Caco-2 (cell line): ENCODE data around the gene ETV7. TPM values are rescaled to one million over a fixed set of nuclear protein-coding genes. Genes with fewer than 3 reads are reported as not detected.
"Not testable (repeated sequence)": the region's sequence is repeated elsewhere in the genome, so short reads cannot be mapped to it uniquely, and the experiment has no call there.

Experiments used
- BruUV-seq: library from RNA; stranded (reverse); fragments of 400-500 nt; replicated peaks from 2 replicates; lab custom pipeline; 2021; lab: Mats Ljungman, UMichigan
- CTCF ChIA-PET: fragments of 300-600 bp; sonication (Branson Sonifier 250); formaldehyde crosslinking; loops from one replicate; lab custom pipeline; 2022; ENCODE audit warnings: antibody characterized with exemption; lab: Charles Lee
- POLR2A ChIA-PET: fragments of 300-600 bp; sonication (Branson Sonifier 250); formaldehyde crosslinking; loops from one replicate; lab custom pipeline; 2022; ENCODE audit warnings: antibody characterized with exemption; lab: Charles Lee
- DNase-seq, 2 experiments: peaks; one replicate each; pipeline versions ENCODE4 v3.0.0 to v3.0.0-alpha.2; 2020 to 2022
- H3K27me3 ChIP-seq: replicated peaks from 2 replicates; pipeline ENCODE4 v1.6.0; 2011; ENCODE audit warnings: low read length; ENCODE audit not compliant: control insufficient read depth, insufficient read depth
- H3K36me3 ChIP-seq: 2 replicates; pipeline ENCODE4 v1.5.1; 2011; ENCODE audit warnings: low read length; ENCODE audit not compliant: control insufficient read depth, insufficient read depth
- H3K4me1 ChIP-seq: fragments of 250-450 bp; sonication (Bioruptor Pico); 2 replicates; pipeline ENCODE4 v1.5.1; 2020; ENCODE audit warnings: mild to moderate bottlenecking
- H3K4me3 ChIP-seq: 2 replicates; pipeline ENCODE4 v1.5.1; 2011; ENCODE audit warnings: low read depth, mild to moderate bottlenecking, control low read depth, low read length
- H3K9me3 ChIP-seq: fragments of 250-450 bp; sonication (Bioruptor Pico); 2 replicates; pipeline ENCODE4 v1.5.1; 2020; ENCODE audit warnings: mild to moderate bottlenecking, moderate library complexity
- H3K27ac Mint-ChIP-seq: one replicate; pipeline ENCODE4 v1.8.0; 2022; ENCODE audit warnings: mixed read lengths; ENCODE audit not compliant: unreplicated experiment
- H3K27me3 Mint-ChIP-seq: one replicate; pipeline ENCODE4 v1.8.0; 2022; ENCODE audit warnings: mixed read lengths; ENCODE audit not compliant: insufficient read depth, unreplicated experiment
- H3K36me3 Mint-ChIP-seq: one replicate; pipeline ENCODE4 v1.8.0; 2022; ENCODE audit warnings: mild to moderate bottlenecking, mixed read lengths; ENCODE audit not compliant: insufficient read depth, unreplicated experiment
- H3K4me1 Mint-ChIP-seq: one replicate; pipeline ENCODE4 v1.8.0; 2022; ENCODE audit warnings: low read depth, mixed read lengths; ENCODE audit not compliant: unreplicated experiment
- H3K4me3 Mint-ChIP-seq: one replicate; pipeline ENCODE4 v1.8.0; 2022; ENCODE audit warnings: mild to moderate bottlenecking, moderate library complexity, mixed read lengths; ENCODE audit not compliant: unreplicated experiment
- H3K9me3 Mint-ChIP-seq: one replicate; pipeline ENCODE4 v1.8.0; 2022; ENCODE audit warnings: mixed read lengths; ENCODE audit not compliant: unreplicated experiment
- CTCF ChIP-seq, 2 experiments: fragments of 200-600 bp in 1 of 2; IDR thresholded peaks; 1 replicate in 1 of 2; 2 replicates in 1 of 2; pipeline versions ENCODE4 v1.5.1 to v1.8.0; 2011 to 2022; ENCODE audit warnings: antibody characterized with exemption in 1 of 2, control low read depth in 1 of 2, inconsistent platforms in 1 of 2, low read depth in 1 of 2, low read length in 1 of 2, mild to moderate bottlenecking in 1 of 2, moderate library complexity in 1 of 2; ENCODE audit not compliant: insufficient read depth in 1 of 2, severe bottlenecking in 1 of 2, unreplicated experiment in 1 of 2
- intact Hi-C: fragments of 100-400 bp; cut with micrococcal nuclease; formaldehyde crosslinking; loops from one replicate; pipeline ENCODE4 v1.10.0; 2022; ENCODE audit not compliant: unreplicated experiment
- total RNA-seq: library from RNA; stranded (reverse); gene quantifications from 2 replicates; pipeline ENCODE4 v1.2.3, GENCODE V29; 2022

Gene ETV7
- total RNA-seq, 1 experiment from 2014 or later = 0.52 TPM

- intact Hi-C loops = no loop called here
- BruUV-seq = no TSS peak
- DNase-seq = no peak
- Mint-ChIP-seq H3K9me3 (peaks cover 10% of the 10 kb centered on the region), H3K27me3 (no peaks in the 10 kb centered on the region), H3K36me3 (no peaks in the 10 kb centered on the region), H3K27ac (no peak overlapping the region), H3K4me3 (no peak overlapping the region), H3K4me1 (peaks cover 7% of the 10 kb centered on the region)
- ChIA-PET CTCF (no interaction called here), POLR2A (no interaction called here)
- peaks cover 7% of the 10 kb centered on the region; the same call in 1 of the 2 replicates for H3K9me3 ChIP-seq
- H3K4me3 ChIP-seq = no peak overlapping the region
- H3K36me3 ChIP-seq = no peaks in the 10 kb centered on the region
- no peak for TF ChIP-seq CTCF (IDR thresholded peaks at IDR 0.05; ENCODE audit: insufficient read depth in 1 of 2, low read depth in 1 of 2, low read length in 1 of 2, severe bottlenecking in 1 of 2, unreplicated experiment in 1 of 2)
- H3K4me1 ChIP-seq = peaks cover 14% of the 10 kb centered on the region
- H3K27me3 ChIP-seq = no peaks in the 10 kb centered on the region
Observed at GRCh38 chr6:36413489-36414480, 26.3 kb upstream of the ETV7 start.

- H3K4me1 Mint-ChIP-seq, H3K9me3 ChIP-seq, POLR2A ChIA-PET, H3K36me3 ChIP-seq, CTCF ChIA-PET, intact Hi-C loops, H3K27me3 Mint-ChIP-seq, H3K4me3 Mint-ChIP-seq, H3K4me3 ChIP-seq, H3K27ac Mint-ChIP-seq, H3K4me1 ChIP-seq, H3K9me3 Mint-ChIP-seq, H3K27me3 ChIP-seq, DNase-seq, H3K36me3 Mint-ChIP-seq, BruUV-seq: not testable (repeated sequence)
Observed at GRCh38 chr6:36409718-36410117, 22.2 kb upstream of the ETV7 start.

- ChIA-PET CTCF (no interaction called here), POLR2A (no interaction called here)
- Histone ChIP-seq H3K36me3 (no peaks in the 10 kb centered on the region), H3K9me3 (no peaks in the 10 kb centered on the region), H3K4me3 (no peak overlapping the region), H3K4me1 (no peaks in the 10 kb centered on the region), H3K27me3 (no peaks in the 10 kb centered on the region)
- no TSS peak for BruUV-seq
- Mint-ChIP-seq H3K9me3 (no peaks in the 10 kb centered on the region), H3K4me3 (no peak overlapping the region), H3K4me1 (peaks cover 8% of the 10 kb centered on the region), H3K27me3 (no peaks in the 10 kb centered on the region), H3K27ac (no peak overlapping the region), H3K36me3 (no peaks in the 10 kb centered on the region)
- no peak for TF ChIP-seq CTCF (IDR thresholded peaks at IDR 0.05; ENCODE audit: insufficient read depth in 1 of 2, low read depth in 1 of 2, low read length in 1 of 2, severe bottlenecking in 1 of 2, unreplicated experiment in 1 of 2)
- intact Hi-C loops = no loop called here
- DNase-seq = no peak
Observed at GRCh38 chr6:36404164-36404563, 16.7 kb upstream of the ETV7 start.
